H1 (cell line): ENCODE data around the gene BBLN. TPM values are rescaled to one million over a fixed set of nuclear protein-coding genes. Genes with fewer than 3 reads are reported as not detected.

Experiments used
- CTCF ChIA-PET: fragments of 300-600 bp; sonication (Branson Sonifier 250); formaldehyde crosslinking; loops from one replicate; lab custom pipeline; 2021; ENCODE audit not compliant: partially characterized antibody; lab: Charles Lee
- POLR2A ChIA-PET: fragments of 300-600 bp; sonication (Branson Sonifier 250); formaldehyde crosslinking; loops from one replicate; lab custom pipeline; 2021; ENCODE audit warnings: inconsistent platforms; ENCODE audit not compliant: partially characterized antibody; lab: Charles Lee
- DNase-seq, 2 experiments: peaks; one replicate each; pipeline versions ENCODE4 v3.0.0 to v3.0.0-alpha.2; 2010 to 2022; ENCODE audit warnings: low spot score in 2 of 2, low read depth in 1 of 2, mixed read lengths in 1 of 2
- FAIRE-seq: peaks from 2 replicates; lab custom pipeline; 2011; peaks lifted over from hg19 to GRCh38; lab: Jason Lieb, UNC
- H2AFZ ChIP-seq: 2 replicates; pipeline ENCODE4 v1.8.1; 2012; ENCODE audit warnings: low read length, inconsistent platforms
- H2AK5ac ChIP-seq: 2 replicates; pipeline ENCODE4 v1.6.1; 2013; ENCODE audit warnings: low read depth, low read length
- H2BK120ac ChIP-seq: replicated peaks from 2 replicates; pipeline ENCODE3; 2013; ENCODE audit warnings: low read depth, low read length, inconsistent platforms
- H2BK12ac ChIP-seq: 2 replicates; pipeline ENCODE4 v1.6.1; 2013; ENCODE audit warnings: low read depth, low read length
- H2BK15ac ChIP-seq: 2 replicates; pipeline ENCODE4 v1.6.1; 2013; ENCODE audit warnings: low read length
- H2BK20ac ChIP-seq: 2 replicates; pipeline ENCODE4 v1.6.1; 2013; ENCODE audit warnings: low read length
- H2BK5ac ChIP-seq: 2 replicates; pipeline ENCODE4 v1.6.1; 2013; ENCODE audit warnings: low read depth, low read length
- H3K14ac ChIP-seq: 2 replicates; pipeline ENCODE4 v1.6.1; 2013; ENCODE audit warnings: inconsistent platforms; ENCODE audit not compliant: insufficient read length
- H3K18ac ChIP-seq: 2 replicates; pipeline ENCODE4 v1.6.1; 2013; ENCODE audit warnings: low read length; ENCODE audit errors: extremely low read depth
- H3K23ac ChIP-seq: 2 replicates; pipeline ENCODE4 v1.6.1; 2013; ENCODE audit warnings: inconsistent platforms; ENCODE audit not compliant: insufficient read length
- H3K23me2 ChIP-seq: 2 replicates; pipeline ENCODE4 v1.6.1; 2013; ENCODE audit warnings: low read depth, low read length
- H3K27ac ChIP-seq: 2 replicates; pipeline ENCODE4 v1.6.1; 2011; ENCODE audit warnings: low read depth, low read length, inconsistent platforms
- H3K27me3 ChIP-seq, 4 experiments: replicated peaks in 1 of 4; 1 replicate in 1 of 4; 2 replicates in 3 of 4; pipeline versions ENCODE4 v1.6.1 to v1.8.1; 2011 to 2013; ENCODE audit warnings: low read length in 3 of 4, mild to moderate bottlenecking in 3 of 4, inconsistent platforms in 2 of 4, mixed read lengths in 2 of 4, moderate library complexity in 1 of 4; ENCODE audit not compliant: control insufficient read depth in 3 of 4, insufficient read depth in 3 of 4; ENCODE audit errors: extremely low read depth in 1 of 4
- H3K36me3 ChIP-seq, 4 experiments: 2 replicates each; pipeline versions ENCODE4 v1.6.1 to v1.8.1; 2011 to 2013; ENCODE audit warnings: mild to moderate bottlenecking in 4 of 4, low read length in 3 of 4, moderate library complexity in 2 of 4, control low read depth in 1 of 4, inconsistent platforms in 1 of 4; ENCODE audit not compliant: insufficient read depth in 4 of 4, control insufficient read depth in 2 of 4
- H3K4ac ChIP-seq: replicated peaks from 2 replicates; pipeline ENCODE3; 2013; ENCODE audit warnings: low read length, low read depth, mixed read lengths, inconsistent platforms; ENCODE audit not compliant: insufficient read length
- H3K4me1 ChIP-seq, 4 experiments: replicated peaks in 1 of 4; 1 replicate in 1 of 4; 2 replicates in 3 of 4; pipeline versions ENCODE4 v1.6.1 to v1.8.1; 2011 to 2013; ENCODE audit warnings: low read length in 3 of 4, inconsistent platforms in 2 of 4, mixed read lengths in 1 of 4; ENCODE audit not compliant: insufficient read depth in 4 of 4, control insufficient read depth in 3 of 4
- H3K4me2 ChIP-seq, 2 experiments: 2 replicates each; pipeline versions ENCODE4 v1.6.1 to v1.8.1; 2011 to 2013; ENCODE audit warnings: low read depth in 2 of 2, low read length in 2 of 2, control low read depth in 1 of 2, inconsistent platforms in 1 of 2, mild to moderate bottlenecking in 1 of 2; ENCODE audit not compliant: insufficient read depth in 1 of 2
- H3K4me3 ChIP-seq, 4 experiments: fragments of 200-600, 300-600 bp in 1 of 4; sonication (generic), shearing (Covaris generic), sonication (Bioruptor Twin) in 1 of 4; 2 replicates each; pipeline versions ENCODE4 v1.5.1 to v1.8.1; 2011 to 2016; ENCODE audit warnings: low read length in 4 of 4, low read depth in 3 of 4, control low read depth in 2 of 4, inconsistent platforms in 2 of 4, mild to moderate bottlenecking in 2 of 4, mixed read lengths in 1 of 4, moderate library complexity in 1 of 4; ENCODE audit not compliant: insufficient read depth in 2 of 4; ENCODE audit errors: extremely low read depth in 1 of 4
- H3K56ac ChIP-seq: replicated peaks from 2 replicates; pipeline ENCODE3; 2013; ENCODE audit warnings: low read depth, mild to moderate bottlenecking, mixed read lengths, low read length, inconsistent platforms; ENCODE audit not compliant: insufficient read length
- H3K79me1 ChIP-seq: 2 replicates; pipeline ENCODE4 v1.6.1; 2013; ENCODE audit warnings: low read depth, low read length, control low read depth
- H3K79me2 ChIP-seq, 2 experiments: 2 replicates each; pipeline versions ENCODE4 v1.6.1 to v1.8.1; 2012 to 2013; ENCODE audit warnings: low read length in 2 of 2, mild to moderate bottlenecking in 2 of 2, inconsistent platforms in 1 of 2; ENCODE audit not compliant: insufficient read depth in 2 of 2, control insufficient read depth in 1 of 2
- H3K9ac ChIP-seq, 4 experiments: replicated peaks in 1 of 4; 1 replicate in 1 of 4; 2 replicates in 3 of 4; pipeline versions ENCODE4 v1.6.1 to v1.8.1; 2011 to 2013; ENCODE audit warnings: low read depth in 3 of 4, low read length in 3 of 4, control low read depth in 2 of 4, mild to moderate bottlenecking in 2 of 4, moderate library complexity in 2 of 4, inconsistent platforms in 1 of 4; ENCODE audit errors: extremely low read depth in 1 of 4
- H3K9me3 ChIP-seq, 2 experiments: 2 replicates each; pipeline versions ENCODE4 v1.6.1 to v1.8.1; 2012 to 2013; ENCODE audit warnings: mild to moderate bottlenecking in 2 of 2, moderate library complexity in 2 of 2, control low read depth in 1 of 2, inconsistent platforms in 1 of 2, low read depth in 1 of 2, low read length in 1 of 2, mixed read lengths in 1 of 2; ENCODE audit not compliant: insufficient read depth in 2 of 2
- H4K20me1 ChIP-seq, 2 experiments: replicated peaks in 1 of 2; 2 replicates each; pipeline versions ENCODE3 to v1.8.1; 2011 to 2013; ENCODE audit warnings: inconsistent platforms in 2 of 2, low read length in 2 of 2, mild to moderate bottlenecking in 1 of 2; ENCODE audit not compliant: insufficient read depth in 2 of 2, control insufficient read depth in 1 of 2
- H4K5ac ChIP-seq: 2 replicates; pipeline ENCODE4 v1.6.1; 2013; ENCODE audit warnings: low read length, low read depth, mixed read lengths, inconsistent platforms; ENCODE audit not compliant: insufficient read length
- H4K8ac ChIP-seq: 2 replicates; pipeline ENCODE4 v1.8.0; 2013; ENCODE audit warnings: mild to moderate bottlenecking, moderate library complexity, low read length, inconsistent platforms; ENCODE audit not compliant: insufficient read depth; ENCODE audit errors: extremely low read depth
- H4K91ac ChIP-seq: replicated peaks from 2 replicates; pipeline ENCODE3; 2013; ENCODE audit warnings: low read length, mixed read lengths, inconsistent platforms; ENCODE audit not compliant: insufficient read length
- BRCA1 ChIP-seq: IDR thresholded peaks from 2 replicates; pipeline ENCODE4 v1.6.1; 2012; ENCODE audit warnings: low read depth, low read length, improper control_type of control experiment
- E2F6 ChIP-seq: IDR thresholded peaks from 2 replicates; pipeline ENCODE4 v1.6.1; 2012; ENCODE audit warnings: inconsistent platforms
- KDM1A ChIP-seq: fragments of 200-600, 300-600 bp; sonication (generic); IDR thresholded peaks from 2 replicates; pipeline ENCODE4 v1.7.1; 2016; ENCODE audit warnings: mild to moderate bottlenecking, low read length, borderline replicate concordance
- RFX5 ChIP-seq: IDR thresholded peaks from 2 replicates; pipeline ENCODE4 v1.6.1; 2011; ENCODE audit warnings: low read depth, low read length, improper control_type of control experiment, borderline replicate concordance
- SIN3A ChIP-seq, 2 experiments: IDR thresholded peaks in 1 of 2; conservative IDR thresholded peaks in 1 of 2; 2 replicates each; pipeline ENCODE4 v1.6.1; 2011 to 2012; ENCODE audit warnings: low read length in 2 of 2, improper control_type of control experiment in 1 of 2, low read depth in 1 of 2, mild to moderate bottlenecking in 1 of 2
- WGBS, 2 experiments: shearing (Covaris generic) in 1 of 2; methylation state at CpG; one replicate each; pipeline versions ENCODE4 v1.1.6 to v1.1.7; 2013 to 2015; ENCODE audit warnings: low lambda C conversion rate in 2 of 2, mixed read lengths in 2 of 2, inconsistent platforms in 1 of 2, low coverage in 1 of 2, missing lambda C conversion rate in 1 of 2; ENCODE audit not compliant: insufficient replicate concordance in 2 of 2, insufficient coverage in 1 of 2, insufficient read length in 1 of 2; ENCODE audit errors: extremely low coverage in 1 of 2, missing lambda C conversion rate in 1 of 2; 5-methylcytosine and 5-hydroxymethylcytosine counted together
- polyA plus RNA-seq, 7 experiments: library from polyadenylated mRNA; depleted of rRNA in 3 of 7; stranded (reverse) in 5 of 7; unstranded in 2 of 7; fragments of >200 nt in 5 of 7; fragments of 200-250 nt in 2 of 7; gene quantifications; 1 replicate in 5 of 7; 2 replicates in 1 of 7; 4 replicates in 1 of 7; pipeline versions ENCODE4 v1.2.1 to v1.2.3, GENCODE V29; 2011 to 2013; ENCODE audit warnings: missing spikeins in 2 of 7, mixed read lengths in 2 of 7
- total RNA-seq: library from RNA; stranded (reverse); fragmentation: NEBNext Ultra II Directional; extraction: Animal tissue kit (Norgen Biotek cat#: 25700); gene quantifications from 2 replicates; pipeline ENCODE4 v1.2.1, GENCODE V29; 2021

Gene BBLN
- total and polyA plus RNA-seq, 2 of the 8 experiments (the other 6 are each of a cell fraction or from before 2014, with no cell fraction given) = 63.1 to 164 TPM

GRCh38 chr9:128152133-128153059 lies 7.7 kb upstream of the BBLN start:
- Histone ChIP-seq H2BK5ac (no peak overlapping the region), H3K27me3 (no peaks in the 10 kb centered on the region; a peak in 2 of 7 replicates), H4K20me1 (no peaks in the 10 kb centered on the region), H2AFZ (no peak overlapping the region), H3K4ac (no peak overlapping the region), H2BK15ac (no peak overlapping the region), H3K79me1 (no peaks in the 10 kb centered on the region), H4K5ac (no peak overlapping the region), H3K56ac (no peak overlapping the region), H3K4me1 (peaks cover 0 to 8% (median 3%) of the 10 kb centered on the region in 4 experiments; a peak in 5 of 7 replicates), H4K91ac (no peak overlapping the region), H3K23me2 (no peaks in the 10 kb centered on the region), H3K9ac (no peak overlapping the region), H2BK12ac (peak overlapping the region; percentile 28; the same call in 1 of the 2 replicates), H3K4me2 (no peak overlapping the region), H3K27ac (no peak overlapping the region), H4K8ac (no peak overlapping the region; the same call in 1 of the 2 replicates), H3K14ac (no peak overlapping the region), H3K4me3 (no peak overlapping the region), H3K36me3 (no peaks in the 10 kb centered on the region), H2BK20ac (no peak overlapping the region), H3K79me2 (no peaks in the 10 kb centered on the region), H2AK5ac (no peak overlapping the region), H3K23ac (no peak overlapping the region), H3K9me3 (no peaks in the 10 kb centered on the region), H3K18ac (no peak overlapping the region), H2BK120ac (no peak overlapping the region)
- ChIA-PET CTCF (interaction anchor here (0.7 to 6.1 kb wide), 5 partner anchors 9 to 101 kb away, joined by 3 to 74 read pairs (median 9); partner anchors contain the start of gene PTGES2), POLR2A (interaction anchor here (2.1 kb wide), 1 partner anchor 24 kb away, joined by 7 read pairs; no protein-coding TSS in a partner anchor)
- no peak for FAIRE-seq
- DNase-seq = no peak
- WGBS, 2 experiments = 87% methylated on average over 11 of the region's 13 CpGs; no CpG with 5 or more reads in 1 of the 2 experiments
- TF ChIP-seq BRCA1 = no peak
- TF ChIP-seq KDM1A = no peak
- no peak for TF ChIP-seq RFX5
- TF ChIP-seq SIN3A (conservative IDR thresholded peaks at IDR 0.05 in 1 of 2, IDR thresholded peaks at IDR 0.05 in 1 of 2; ENCODE audit: low read depth in 1 of 2, low read length in 2 of 2) = no peak
- no peak for TF ChIP-seq E2F6
